ENCODE results near the gene NUDT19.

DNA sequence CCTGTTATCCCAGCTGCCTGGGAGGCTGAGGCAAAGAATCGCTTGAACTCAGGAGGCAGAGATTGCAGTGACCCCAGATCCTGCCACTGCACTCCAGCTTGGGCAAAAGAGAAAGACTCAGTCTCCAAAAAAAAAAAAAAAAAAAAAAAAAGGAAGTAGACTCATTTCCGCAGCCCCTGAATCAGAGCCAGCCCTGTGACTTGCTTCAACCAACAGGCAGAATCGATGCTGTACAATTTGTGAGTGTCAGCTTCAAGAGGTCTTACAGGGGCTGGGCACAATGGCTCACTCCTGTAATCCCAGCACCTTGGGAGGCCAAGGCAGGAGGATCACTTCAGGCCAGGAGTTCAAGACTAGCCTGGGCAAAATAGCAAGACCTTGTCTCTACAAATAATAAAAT, 29.4 kb upstream of the NUDT19 start:
- TF ChIP-seq GATA2 (IDR thresholded peaks at IDR 0.05; ENCODE audit: low read depth, low read length) (no peak), GATA3 (IDR thresholded peaks at IDR 0.05; ENCODE audit: low read depth, low read length) (no peak)

Data from SH-SY5Y (cell line).